Progenitor cell of endocrine pancreas (in vitro differentiated cells): ENCODE data around the gene KLF15. TPM values are rescaled to one million over a fixed set of nuclear protein-coding genes. Genes with fewer than 3 reads are reported as not detected.

ENCODE experiments used
- DNase-seq: peaks from one replicate; pipeline ENCODE4 v3.0.0; 2021; ENCODE audit warnings: low spot score; ENCODE audit not compliant: unreplicated experiment
- H3K27ac Mint-ChIP-seq: 2 replicates; pipeline ENCODE4 v1.8.0; 2021; ENCODE audit warnings: mild to moderate bottlenecking, moderate library complexity, mixed read lengths
- H3K27me3 Mint-ChIP-seq: 2 replicates; pipeline ENCODE4 v1.8.0; 2021; ENCODE audit warnings: mixed read lengths
- H3K36me3 Mint-ChIP-seq: 2 replicates; pipeline ENCODE4 v1.8.0; 2022; ENCODE audit warnings: mixed read lengths; ENCODE audit not compliant: insufficient read depth
- H3K4me1 Mint-ChIP-seq: 2 replicates; pipeline ENCODE4 v1.8.0; 2021; ENCODE audit warnings: low read depth, mixed read lengths
- H3K4me3 Mint-ChIP-seq: 2 replicates; pipeline ENCODE4 v1.8.0; 2021; ENCODE audit warnings: low read depth, mild to moderate bottlenecking, moderate library complexity, mixed read lengths
- H3K9me3 Mint-ChIP-seq: 2 replicates; pipeline ENCODE4 v1.8.0; 2021; ENCODE audit warnings: low read depth, mixed read lengths
- CTCF ChIP-seq: fragments of 200-600 bp; sonication (generic); IDR thresholded peaks from one replicate; pipeline ENCODE4 v1.5.0; 2021; ENCODE audit warnings: antibody characterized with exemption, mild to moderate bottlenecking; ENCODE audit not compliant: unreplicated experiment
- total RNA-seq: library from RNA; stranded (reverse); gene quantifications from 2 replicates; pipeline ENCODE4 v1.2.1, GENCODE V29; 2021

KLF15 gene
- total RNA-seq, 1 donor from 2014 or later: 17.7 TPM

- Mint-ChIP-seq H3K27ac (no peak overlapping the region), H3K4me1 (peaks cover 3% of the 10 kb centered on the region), H3K36me3 (no peaks in the 10 kb centered on the region), H3K4me3 (no peak overlapping the region), H3K27me3 (peaks cover 68% of the 10 kb centered on the region), H3K9me3 (no peaks in the 10 kb centered on the region)
- no peak for TF ChIP-seq CTCF
- no peak for DNase-seq
Observed at GRCh38 chr3:126392246-126392645, 35.0 kb upstream of the KLF15 start.

GRCh38 chr3:126391631-126392030 lies 34.4 kb upstream of the KLF15 start:
- Mint-ChIP-seq H3K4me1 (peaks cover 3% of the 10 kb centered on the region), H3K27ac (no peak overlapping the region), H3K27me3 (peaks cover 63% of the 10 kb centered on the region), H3K4me3 (no peak overlapping the region), H3K36me3 (no peaks in the 10 kb centered on the region), H3K9me3 (no peaks in the 10 kb centered on the region)
- TF ChIP-seq CTCF: no peak
- no peak for DNase-seq

- peaks cover 3% of the 10 kb centered on the region for H3K4me1 Mint-ChIP-seq
- H3K36me3 Mint-ChIP-seq: no peaks in the 10 kb centered on the region
- H3K27ac Mint-ChIP-seq: no peak overlapping the region
- no peak overlapping the region for H3K4me3 Mint-ChIP-seq
- TF ChIP-seq CTCF: no peak
- peaks cover 58% of the 10 kb centered on the region for H3K27me3 Mint-ChIP-seq
- no peak for DNase-seq
- H3K9me3 Mint-ChIP-seq: no peaks in the 10 kb centered on the region
Observed at GRCh38 chr3:126390751-126391150, 33.5 kb upstream of the KLF15 start.

GRCh38 chr3:126390201-126390600 lies 33.0 kb upstream of the KLF15 start:
- Mint-ChIP-seq H3K4me3 (no peak overlapping the region), H3K9me3 (no peaks in the 10 kb centered on the region), H3K4me1 (peaks cover 3% of the 10 kb centered on the region), H3K27me3 (peaks cover 53% of the 10 kb centered on the region), H3K27ac (no peak overlapping the region), H3K36me3 (no peaks in the 10 kb centered on the region)
- DNase-seq: no peak
- TF ChIP-seq CTCF: no peak

GRCh38 chr3:126389794-126390146 lies 32.6 kb upstream of the KLF15 start:
- no peak for DNase-seq
- no peaks in the 10 kb centered on the region for H3K36me3 Mint-ChIP-seq
- no peak overlapping the region for H3K4me3 Mint-ChIP-seq
- H3K9me3 Mint-ChIP-seq: no peaks in the 10 kb centered on the region
- H3K27me3 Mint-ChIP-seq: peaks cover 51% of the 10 kb centered on the region
- no peak for TF ChIP-seq CTCF
- peak overlapping the region; percentile 29 for H3K27ac Mint-ChIP-seq
- H3K4me1 Mint-ChIP-seq: peaks cover 3% of the 10 kb centered on the region
